ENCODE results near the gene SRC.

- TF ChIP-seq POLR2AphosphoS5 (IDR thresholded peaks at IDR 0.05; ENCODE audit: low read depth, low read length) (no peak), REST (IDR thresholded peaks at IDR 0.05; ENCODE audit: insufficient read depth in 1 of 2, low read depth in 2 of 2, low read length in 2 of 2) (no peak), FOXP2 (optimal IDR thresholded peaks at IDR 0.05; ENCODE audit: borderline replicate concordance, extremely low read depth, extremely low read length, insufficient read depth) (no peak), TAF1 (IDR thresholded peaks at IDR 0.05; ENCODE audit: borderline replicate concordance, insufficient read depth, low read length) (no peak)
Measured at GRCh38 chr20:37310951-37311350, 35.0 kb upstream of the SRC start.
